Duodenal mucosa (tissue), 2 donors: ENCODE measurements around the gene FAM81A.
"Not testable (repeated sequence)": the region's sequence is repeated elsewhere in the genome, so short reads cannot be mapped to it uniquely, and the experiment has no call there.

ENCODE experiments used
- H3K27ac ChIP-seq: one replicate; pipeline ENCODE4 v1.7.0; 2013; ENCODE audit warnings: low read depth, low read length
- H3K27me3 ChIP-seq, 2 donors: one replicate each; pipeline ENCODE4 v1.7.0; 2013; ENCODE audit warnings: low read length in 2 of 2, control low read depth in 1 of 2; ENCODE audit not compliant: insufficient read depth in 2 of 2, control insufficient read depth in 1 of 2
- H3K36me3 ChIP-seq, 2 donors: one replicate each; pipeline ENCODE4 v1.7.0; 2013; ENCODE audit warnings: low read length in 2 of 2, control low read depth in 1 of 2; ENCODE audit not compliant: insufficient read depth in 2 of 2, control insufficient read depth in 1 of 2
- H3K4me1 ChIP-seq, 2 donors: one replicate each; pipeline ENCODE4 v1.7.0; 2013; ENCODE audit warnings: low read length in 2 of 2, control low read depth in 1 of 2; ENCODE audit not compliant: insufficient read depth in 2 of 2, control insufficient read depth in 1 of 2
- H3K4me3 ChIP-seq, 2 donors: one replicate each; pipeline ENCODE4 v1.7.0; 2013; ENCODE audit warnings: low read length in 2 of 2, low read depth in 1 of 2
- H3K9ac ChIP-seq, 2 donors: one replicate each; pipeline ENCODE4 v1.7.0; 2013; ENCODE audit warnings: low read length in 2 of 2, low read depth in 1 of 2
- H3K9me3 ChIP-seq, 2 donors: one replicate each; pipeline ENCODE4 v1.7.0; 2013; ENCODE audit warnings: low read length in 2 of 2, control low read depth in 1 of 2; ENCODE audit not compliant: control insufficient read depth in 1 of 2

The FAM81A gene

DNA sequence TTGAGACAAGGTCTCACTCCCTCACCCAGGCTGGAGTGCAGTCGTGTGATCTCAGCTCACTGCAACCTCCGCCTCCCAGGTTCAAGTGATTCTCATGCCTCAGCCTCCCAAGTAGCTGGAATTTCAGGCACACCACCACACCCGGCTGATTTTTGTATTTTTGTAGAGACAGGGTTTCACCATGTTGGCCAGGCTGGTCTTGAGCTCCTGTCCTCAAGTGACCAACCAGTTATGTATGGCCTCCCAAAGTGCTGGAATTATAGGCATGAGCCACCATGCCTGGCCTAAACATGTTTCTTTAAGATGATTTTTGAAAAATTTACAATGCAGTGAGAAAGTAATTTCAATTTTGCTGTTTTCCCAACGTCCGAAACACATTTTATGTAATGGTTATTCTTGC is 37.2 kb downstream of the FAM81A start:
- H3K4me1 ChIP-seq, H3K4me3 ChIP-seq, H3K9me3 ChIP-seq, H3K36me3 ChIP-seq, H3K27me3 ChIP-seq, H3K9ac ChIP-seq, H3K27ac ChIP-seq: not testable (repeated sequence)

DNA sequence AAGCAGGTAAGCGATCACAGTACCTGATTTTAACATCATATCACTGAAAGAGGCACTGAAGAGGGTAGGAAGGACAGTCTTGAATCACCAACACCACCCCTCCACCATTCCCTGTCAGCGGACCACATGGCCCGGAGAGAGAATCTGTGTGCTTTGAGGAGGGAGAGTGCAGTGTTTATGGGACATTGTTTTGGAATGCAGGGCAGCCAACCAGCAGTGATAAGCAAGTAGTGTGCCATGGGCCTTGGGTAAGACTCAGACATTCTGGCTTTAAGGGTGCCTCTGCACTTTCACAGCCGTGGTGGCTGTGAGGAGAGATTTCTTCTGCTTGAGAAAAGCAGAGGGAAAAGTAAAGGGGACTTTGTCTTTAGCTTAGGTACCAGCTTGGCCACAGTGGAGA is 46.4 kb downstream of the FAM81A start:
- H3K4me1 ChIP-seq, result no peaks in the 10 kb centered on the region
- no peak overlapping the region for H3K9ac ChIP-seq
- H3K36me3 ChIP-seq, result peaks cover 0 to 6% of the 10 kb centered on the region in 2 donors
- H3K27ac ChIP-seq, result no peak overlapping the region
- H3K9me3 ChIP-seq, result no peaks in the 10 kb centered on the region
- no peak overlapping the region for H3K4me3 ChIP-seq
- no peaks in the 10 kb centered on the region for H3K27me3 ChIP-seq

DNA sequence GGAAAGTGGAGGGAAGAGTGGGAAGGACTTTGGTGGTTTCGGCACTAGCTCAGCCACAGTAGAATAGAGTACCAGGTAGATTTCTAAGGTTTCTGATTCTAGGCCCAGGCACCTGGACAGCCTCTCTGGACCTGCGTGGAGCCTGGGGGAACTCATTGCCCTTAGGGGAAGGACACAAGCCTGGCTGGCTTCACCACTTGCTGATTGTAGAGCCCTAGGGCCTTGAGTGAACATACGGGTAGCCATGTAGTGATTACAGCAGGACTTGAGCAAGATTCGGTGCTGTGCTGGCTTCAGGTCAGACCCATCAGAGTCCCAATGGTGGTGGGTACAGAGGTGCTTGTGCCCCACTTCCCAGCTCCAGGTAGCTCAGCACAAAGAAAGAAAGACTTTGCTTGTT is 47.0 kb downstream of the FAM81A start:
- H3K9me3 ChIP-seq, result no peaks in the 10 kb centered on the region
- H3K27me3 ChIP-seq, result no peaks in the 10 kb centered on the region
- H3K9ac ChIP-seq, result no peak overlapping the region
- no peaks in the 10 kb centered on the region for H3K4me1 ChIP-seq
- H3K36me3 ChIP-seq, result peaks cover 0 to 6% of the 10 kb centered on the region in 2 donors
- H3K4me3 ChIP-seq, result no peak overlapping the region
- H3K27ac ChIP-seq, result no peak overlapping the region

- not testable (repeated sequence) for H3K4me3 ChIP-seq, H3K4me1 ChIP-seq
Measured at GRCh38 chr15:59489485-59489884, 51.5 kb downstream of the FAM81A start.

GRCh38 chr15:59491062-59491461 is 53.1 kb downstream of the FAM81A start:
- Histone ChIP-seq H3K9ac (no peak overlapping the region), H3K27ac (no peak overlapping the region), H3K4me1 (no peaks in the 10 kb centered on the region), H3K9me3 (no peaks in the 10 kb centered on the region), H3K27me3 (no peaks in the 10 kb centered on the region), H3K4me3 (no peak overlapping the region), H3K36me3 (no peaks in the 10 kb centered on the region)

More at GRCh38 chr15:59489485-59489884, 51.5 kb downstream of the FAM81A start:
- H3K27me3 ChIP-seq, H3K36me3 ChIP-seq, H3K9ac ChIP-seq, H3K9me3 ChIP-seq, H3K27ac ChIP-seq: not testable (repeated sequence)

GRCh38 chr15:59492389-59493377 is 54.7 kb downstream of the FAM81A start:
- H3K4me3 ChIP-seq, result no peak overlapping the region
- H3K27ac ChIP-seq, result no peak overlapping the region
- no peak overlapping the region for H3K9ac ChIP-seq
- no peaks in the 10 kb centered on the region for H3K4me1 ChIP-seq
- no peaks in the 10 kb centered on the region for H3K36me3 ChIP-seq
- no peaks in the 10 kb centered on the region for H3K27me3 ChIP-seq
- H3K9me3 ChIP-seq, result no peaks in the 10 kb centered on the region

DNA sequence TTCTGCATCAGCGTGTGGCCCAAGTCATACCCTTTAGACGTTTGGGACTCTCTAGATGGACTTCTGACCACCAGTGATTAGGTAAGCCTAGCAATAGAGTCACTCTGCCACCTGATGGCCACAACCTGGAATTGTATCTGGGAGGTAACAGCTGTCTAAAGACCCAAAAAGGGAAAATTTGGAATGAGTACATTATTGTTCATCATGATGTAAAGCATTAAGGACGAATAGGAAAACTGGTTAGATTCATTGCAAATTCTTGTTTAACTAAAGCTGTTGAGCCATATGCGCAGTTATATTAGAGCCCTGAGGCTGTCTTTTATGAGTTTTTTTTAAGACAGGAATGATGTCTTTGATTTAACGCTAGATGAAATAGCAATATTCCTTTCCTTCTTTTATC is 63.6 kb downstream of the FAM81A start:
- Histone ChIP-seq H3K36me3 (no peaks in the 10 kb centered on the region), H3K27me3 (no peaks in the 10 kb centered on the region), H3K9ac (no peak overlapping the region), H3K4me3 (no peak overlapping the region), H3K27ac (no peak overlapping the region), H3K9me3 (no peaks in the 10 kb centered on the region), H3K4me1 (no peaks in the 10 kb centered on the region)

DNA sequence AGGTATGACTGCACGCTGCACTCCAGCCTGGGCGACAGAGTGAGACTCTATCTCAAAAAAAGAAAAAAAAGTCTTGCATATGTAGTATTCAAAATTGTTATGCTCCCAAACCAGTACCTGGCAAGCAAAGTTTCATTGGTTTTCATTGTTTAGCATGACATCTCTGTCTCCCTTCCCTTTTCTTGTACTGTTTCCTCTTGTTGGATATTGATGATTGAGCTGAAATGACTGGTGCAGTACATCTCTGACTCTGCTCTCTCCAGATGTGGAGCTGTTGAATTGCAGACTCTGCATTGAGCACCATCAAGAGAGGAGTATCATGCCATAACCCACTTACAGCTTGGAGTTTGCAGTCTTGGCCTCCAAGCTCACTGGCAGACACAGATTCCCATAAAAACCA is 77.2 kb downstream of the FAM81A start:
- Histone ChIP-seq H3K4me3 (no peak overlapping the region), H3K27me3 (no peaks in the 10 kb centered on the region), H3K4me1 (no peaks in the 10 kb centered on the region), H3K36me3 (no peaks in the 10 kb centered on the region), H3K9me3 (no peaks in the 10 kb centered on the region), H3K27ac (no peak overlapping the region), H3K9ac (no peak overlapping the region)

DNA sequence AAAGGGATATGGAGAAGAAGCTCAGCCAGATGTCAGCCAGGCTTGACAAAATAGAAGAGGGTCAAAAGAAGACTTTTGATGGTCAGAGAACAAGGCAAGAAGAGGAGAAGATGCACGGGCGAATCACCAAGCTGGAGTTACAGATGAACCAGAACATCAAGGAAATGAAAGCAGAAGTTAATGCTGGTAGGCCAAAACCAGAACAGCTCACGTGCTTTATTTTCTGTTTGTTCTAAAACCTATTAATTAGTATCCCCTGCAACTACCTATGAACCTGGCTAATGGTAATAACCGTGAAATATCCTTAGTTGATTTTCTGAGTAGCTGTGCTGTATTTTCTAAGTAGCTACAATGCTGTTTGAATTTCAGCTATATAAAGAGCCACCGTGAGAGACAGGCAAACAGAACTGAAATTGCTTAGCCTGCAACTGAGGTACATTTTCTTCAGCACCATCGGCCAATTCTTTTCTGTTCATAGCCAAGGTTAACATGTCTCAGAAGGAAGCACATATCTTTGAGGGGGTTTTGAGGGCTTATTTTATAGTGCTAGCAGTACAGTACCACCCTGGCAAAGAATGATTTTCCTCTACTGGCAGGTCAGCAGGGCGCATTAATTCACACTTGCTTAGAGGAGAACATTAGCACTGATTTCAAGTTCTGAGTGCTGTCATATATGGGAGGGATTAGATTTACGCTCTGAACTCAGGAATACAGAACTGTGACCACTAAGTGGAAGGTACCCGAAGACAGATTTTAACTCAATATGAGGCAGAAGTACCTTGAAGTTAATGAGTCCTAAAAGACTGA is 78.9 kb downstream of the FAM81A start:
- Histone ChIP-seq H3K9ac (no peak overlapping the region), H3K4me1 (no peaks in the 10 kb centered on the region), H3K4me3 (no peak overlapping the region), H3K27me3 (no peaks in the 10 kb centered on the region), H3K36me3 (no peaks in the 10 kb centered on the region), H3K9me3 (no peaks in the 10 kb centered on the region), H3K27ac (no peak overlapping the region)

DNA sequence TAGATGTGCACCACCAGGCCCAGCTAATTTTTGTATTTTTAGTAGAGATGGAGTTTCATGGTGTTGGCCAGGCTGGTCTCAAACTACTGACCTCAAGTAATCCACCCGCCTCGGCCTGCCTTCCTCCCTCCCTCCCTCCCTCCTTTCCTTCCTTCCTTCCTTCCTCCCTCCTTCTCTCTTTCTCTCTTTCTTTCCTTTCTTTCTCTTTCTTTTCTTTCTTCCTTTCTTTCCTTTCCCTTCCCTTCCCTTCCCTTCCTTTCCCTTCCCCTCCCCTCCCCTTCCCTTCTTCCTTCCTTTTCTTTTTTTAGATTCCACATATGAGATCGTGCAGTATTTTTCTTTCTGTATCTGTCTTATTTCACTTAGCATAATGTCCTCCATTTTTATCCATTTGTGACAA is 81.3 kb downstream of the FAM81A start:
- H3K4me3 ChIP-seq, result no peak overlapping the region
- no peak overlapping the region for H3K27ac ChIP-seq

More for the DNA sequence above, 81.3 kb downstream of the FAM81A start:
- Histone ChIP-seq H3K36me3 (no peaks in the 10 kb centered on the region), H3K9ac (no peak overlapping the region), H3K27me3 (no peaks in the 10 kb centered on the region), H3K4me1 (no peaks in the 10 kb centered on the region), H3K9me3 (no peaks in the 10 kb centered on the region)
